Measurements from ENCODE around the gene ANO9.
"Not testable (repeated sequence)": the region's sequence is repeated elsewhere in the genome, so short reads cannot be mapped to it uniquely, and the experiment has no call there.

The ANO9 gene

GRCh38 chr11:416051-416756, 25.6 kb downstream of the ANO9 start:
- no peak for DNase-seq (ENCODE audit: low spot score)

GRCh38 chr11:415640-416041, 26.2 kb downstream of the ANO9 start:
- no peak for DNase-seq (ENCODE audit: low spot score)

- no peak for DNase-seq (ENCODE audit: low spot score)
Measured at GRCh38 chr11:414318-414857, 27.4 kb downstream of the ANO9 start.

DNA sequence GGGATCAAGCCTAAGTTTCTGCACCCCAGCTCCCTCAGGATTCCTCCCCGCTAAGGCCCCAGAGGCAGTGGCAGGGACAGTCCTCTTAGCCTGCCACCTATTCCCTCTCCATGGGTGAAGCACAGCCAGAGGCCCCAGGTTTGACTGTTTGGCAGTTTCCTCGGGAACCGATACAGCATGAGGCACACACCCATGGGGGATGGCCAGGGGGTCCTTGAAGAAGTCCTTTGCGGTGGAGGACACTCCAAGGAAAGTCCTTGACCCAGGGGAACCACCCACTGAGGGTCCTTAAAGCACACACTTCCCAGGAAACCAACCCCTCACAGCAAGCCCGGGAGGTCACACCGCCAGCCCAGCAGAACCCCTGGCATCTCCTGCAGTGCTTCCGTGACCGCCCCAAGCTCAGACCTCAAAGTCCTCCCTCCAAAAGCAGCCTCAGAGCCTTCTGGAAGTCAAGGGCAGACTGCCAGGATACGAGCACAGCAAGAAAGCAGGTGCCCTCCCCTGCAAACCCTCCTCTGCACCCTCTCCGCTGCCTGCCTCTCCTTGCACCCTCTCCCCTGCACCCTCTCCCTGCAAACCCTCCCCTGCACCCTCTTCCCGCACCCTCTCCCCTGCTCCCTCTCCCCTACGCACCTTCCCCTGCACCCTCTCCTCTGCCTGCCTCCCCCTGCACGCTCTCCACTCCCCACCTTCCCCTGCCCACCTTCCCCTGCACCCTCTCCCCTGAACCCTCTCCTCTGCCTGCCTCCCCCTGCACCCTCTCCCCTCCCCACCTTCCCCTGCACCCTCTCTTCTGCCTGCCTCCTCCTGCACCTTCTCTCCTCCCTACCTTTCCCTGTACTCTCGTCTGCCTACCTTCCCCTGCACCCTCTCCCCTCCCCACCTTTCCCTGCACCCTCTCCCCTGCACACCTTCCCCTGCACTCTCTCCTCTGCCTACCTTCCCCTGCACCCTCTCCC, 28.4 kb downstream of the ANO9 start:
- DNase-seq (ENCODE audit: low spot score), result no peak

- no peak for DNase-seq (ENCODE audit: low spot score)
Measured at GRCh38 chr11:412641-413119, 29.1 kb downstream of the ANO9 start.

GRCh38 chr11:411520-411919, 30.3 kb downstream of the ANO9 start:
- DNase-seq (ENCODE audit: low spot score), result not testable (repeated sequence)

- not testable (repeated sequence) for DNase-seq (ENCODE audit: low spot score)
Measured at GRCh38 chr11:410711-411110, 31.1 kb downstream of the ANO9 start.

GRCh38 chr11:409600-410483, 32.0 kb downstream of the ANO9 start:
- DNase-seq (ENCODE audit: low spot score), result no peak

- DNase-seq (ENCODE audit: low spot score), result no peak
Measured at GRCh38 chr11:409008-409599, 32.7 kb downstream of the ANO9 start.

GRCh38 chr11:408154-409007, 33.4 kb downstream of the ANO9 start:
- no peak for DNase-seq (ENCODE audit: low spot score)

DNA sequence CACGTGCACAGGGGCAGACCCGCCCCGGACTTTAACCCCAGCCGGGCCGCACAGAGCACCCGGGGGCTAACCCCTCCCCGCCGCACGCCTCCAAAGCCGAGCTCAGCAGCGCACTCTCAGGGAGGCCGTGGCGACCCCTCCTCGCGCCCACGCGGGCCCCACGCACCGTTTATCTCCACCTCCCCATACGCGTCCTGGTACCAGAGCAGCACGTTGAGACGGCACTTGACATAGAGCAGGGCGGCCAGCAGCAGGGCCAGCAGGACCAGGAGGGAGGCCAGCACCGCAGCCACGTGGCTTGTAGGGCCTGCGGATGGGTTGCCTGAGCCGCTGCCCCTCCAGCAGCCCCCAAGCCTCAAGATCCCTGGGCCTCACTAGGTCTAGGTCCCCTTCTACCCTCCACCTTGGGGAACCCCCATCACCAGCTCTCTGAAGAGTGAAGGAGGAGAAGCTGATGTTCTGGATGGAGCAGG, 34.1 kb downstream of the ANO9 start:
- DNase-seq (ENCODE audit: low spot score), result no peak

- DNase-seq (ENCODE audit: low spot score), result peak; percentile 97
Measured at GRCh38 chr11:406796-407650, 34.8 kb downstream of the ANO9 start.

DNA sequence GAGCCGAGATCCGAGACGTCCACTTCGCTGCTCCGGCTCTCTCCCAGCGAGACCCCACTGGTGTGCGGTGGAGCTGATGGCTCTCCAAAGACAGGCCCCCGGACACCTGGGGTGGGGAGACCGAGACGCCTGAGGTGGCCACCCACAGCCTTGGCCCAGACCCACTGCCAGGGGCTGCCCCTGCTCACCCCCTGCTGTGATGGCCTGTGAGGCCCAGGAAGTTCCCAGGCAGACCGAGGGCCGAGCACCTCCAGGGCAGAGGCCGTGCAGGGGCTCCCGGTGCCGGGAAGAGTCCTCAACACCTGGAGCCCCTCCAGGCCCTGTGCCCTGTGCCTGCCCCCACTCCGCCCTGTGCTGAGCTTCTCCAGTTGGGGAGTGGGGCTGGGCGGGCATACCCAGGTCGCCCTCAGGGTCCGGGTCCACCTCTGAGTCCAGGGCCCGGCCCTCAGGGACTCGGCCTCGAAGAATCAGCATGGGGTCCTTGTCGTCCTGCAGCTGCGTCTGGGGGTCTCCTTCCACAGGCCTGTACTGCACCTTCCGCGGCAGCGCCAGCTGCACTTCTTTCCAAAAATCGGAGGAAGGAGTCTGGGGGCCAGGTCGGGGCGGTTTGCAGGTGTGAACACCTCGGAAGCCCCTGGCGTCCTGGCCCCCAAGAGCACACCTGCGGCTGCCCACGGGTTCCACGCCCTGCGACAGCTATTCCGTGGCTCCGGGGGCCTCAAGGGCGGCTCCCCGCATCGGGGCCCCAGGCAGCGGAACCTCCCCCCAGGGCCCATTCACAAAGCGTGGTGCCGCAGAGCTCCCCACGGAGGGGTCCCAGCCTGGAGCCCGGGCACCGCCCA, 35.6 kb downstream of the ANO9 start:
- no peak for DNase-seq (ENCODE audit: low spot score)

GRCh38 chr11:405323-405953, 36.4 kb downstream of the ANO9 start:
- DNase-seq (ENCODE audit: low spot score), result no peak

- no peak for DNase-seq (ENCODE audit: low spot score)
Measured at GRCh38 chr11:404551-405264, 37.1 kb downstream of the ANO9 start.

DNA sequence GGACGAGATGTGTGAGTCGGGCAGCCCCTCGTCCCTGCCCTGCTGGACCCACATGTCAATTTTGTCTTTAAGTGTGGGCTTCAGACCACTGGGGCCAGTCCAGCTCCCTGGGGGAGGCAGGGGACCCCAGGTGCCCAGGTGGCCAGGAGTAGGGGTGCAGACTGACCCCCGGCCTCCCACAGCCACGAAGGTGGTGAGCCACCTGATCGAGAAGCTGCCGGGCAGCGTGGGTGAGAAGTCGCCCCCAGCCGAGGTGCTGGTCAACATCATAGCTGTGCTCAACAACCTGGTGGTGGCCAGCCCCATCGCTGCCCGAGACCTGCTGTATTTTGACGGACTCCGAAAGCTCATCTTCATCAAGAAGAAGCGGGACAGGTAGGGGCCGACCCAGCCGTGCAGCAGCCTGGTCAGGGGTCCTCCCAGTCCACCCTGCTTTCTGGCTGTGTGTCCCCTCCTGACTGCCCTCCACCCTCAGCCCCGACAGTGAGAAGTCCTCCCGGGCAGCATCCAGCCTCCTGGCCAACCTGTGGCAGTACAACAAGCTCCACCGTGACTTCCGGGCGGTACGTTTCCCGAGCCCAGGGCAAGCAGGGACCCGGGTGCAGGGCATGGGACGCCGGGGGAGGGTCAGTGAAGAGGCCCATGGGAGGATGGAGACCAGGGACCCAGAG, 37.9 kb downstream of the ANO9 start:
- DNase-seq (ENCODE audit: low spot score), result no peak
